ENCODE measurements around the gene BRIP1.

GRCh38 chr17:61783556-61784304 is 79.6 kb downstream of the BRIP1 start:
- TF ChIP-seq EZH2 (IDR thresholded peaks at IDR 0.05; ENCODE audit: insufficient read depth, poor library complexity, severe bottlenecking) (no peak), EZH2phosphoT487 (IDR thresholded peaks at IDR 0.05; ENCODE audit: insufficient read depth, low read depth) (no peak)

All from GM23248 (cell line).